GOT3 (cell line): ENCODE data around the gene ZC3H14.
"Not testable (repeated sequence)": the region's sequence is repeated elsewhere in the genome, so short reads cannot be mapped to it uniquely, and the experiment has no call there.

Source experiments
- DNase-seq: peaks from one replicate; lab custom pipeline; 2025; ENCODE audit warnings: mixed read lengths; lab: John Stamatoyannopoulos, UW

ZC3H14 gene, protein sequence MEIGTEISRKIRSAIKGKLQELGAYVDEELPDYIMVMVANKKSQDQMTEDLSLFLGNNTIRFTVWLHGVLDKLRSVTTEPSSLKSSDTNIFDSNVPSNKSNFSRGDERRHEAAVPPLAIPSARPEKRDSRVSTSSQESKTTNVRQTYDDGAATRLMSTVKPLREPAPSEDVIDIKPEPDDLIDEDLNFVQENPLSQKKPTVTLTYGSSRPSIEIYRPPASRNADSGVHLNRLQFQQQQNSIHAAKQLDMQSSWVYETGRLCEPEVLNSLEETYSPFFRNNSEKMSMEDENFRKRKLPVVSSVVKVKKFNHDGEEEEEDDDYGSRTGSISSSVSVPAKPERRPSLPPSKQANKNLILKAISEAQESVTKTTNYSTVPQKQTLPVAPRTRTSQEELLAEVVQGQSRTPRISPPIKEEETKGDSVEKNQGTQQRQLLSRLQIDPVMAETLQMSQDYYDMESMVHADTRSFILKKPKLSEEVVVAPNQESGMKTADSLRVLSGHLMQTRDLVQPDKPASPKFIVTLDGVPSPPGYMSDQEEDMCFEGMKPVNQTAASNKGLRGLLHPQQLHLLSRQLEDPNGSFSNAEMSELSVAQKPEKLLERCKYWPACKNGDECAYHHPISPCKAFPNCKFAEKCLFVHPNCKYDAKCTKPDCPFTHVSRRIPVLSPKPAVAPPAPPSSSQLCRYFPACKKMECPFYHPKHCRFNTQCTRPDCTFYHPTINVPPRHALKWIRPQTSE

DNA sequence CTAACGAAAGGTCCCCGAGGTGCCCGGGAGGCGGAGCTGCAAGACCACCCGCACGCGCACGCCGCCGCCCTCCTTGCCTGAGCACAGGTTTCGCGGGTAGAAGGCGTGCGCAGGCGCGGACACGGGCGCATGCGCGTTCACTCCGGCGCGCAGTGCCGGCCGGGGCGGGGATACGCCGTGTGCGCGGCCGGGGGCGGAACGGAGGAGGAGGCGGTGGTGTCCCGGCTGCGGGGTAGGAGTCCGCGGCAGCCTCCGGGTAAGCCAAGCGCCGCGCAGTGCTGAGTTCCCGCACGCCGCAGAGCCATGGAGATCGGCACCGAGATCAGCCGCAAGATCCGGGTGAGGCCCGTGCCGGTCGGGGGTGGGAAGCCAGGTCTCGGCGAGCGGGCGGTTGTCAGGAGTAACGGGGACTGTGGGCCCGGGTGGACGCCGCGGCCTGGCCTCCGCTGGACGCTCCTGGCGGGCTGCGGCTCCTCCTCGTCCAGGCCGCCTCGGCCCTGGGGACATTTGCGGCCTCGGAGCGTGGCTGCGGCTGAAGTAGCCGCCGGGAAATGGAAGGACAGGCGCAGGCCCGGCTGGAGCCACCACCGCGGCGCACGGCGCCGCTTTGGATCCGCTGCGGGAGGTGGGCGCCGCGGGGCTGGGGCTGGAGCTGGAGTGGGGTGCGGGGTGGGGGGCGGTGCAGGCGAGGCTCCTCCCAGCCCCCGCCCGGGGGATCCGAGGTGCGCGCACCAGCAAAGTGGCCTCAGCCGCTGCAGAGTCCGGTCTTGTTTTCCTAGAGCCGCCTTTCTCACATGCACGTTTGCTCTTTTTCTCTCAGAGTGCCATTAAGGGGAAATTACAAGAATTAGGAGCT is at the start of gene ZC3H14:
ZC3H14 (plus strand) TSS at position 207 of the 856 bp plus-strand sequence; CDS start at position 304, 97 bp downstream.
- peak; percentile 55 for DNase-seq

DNA sequence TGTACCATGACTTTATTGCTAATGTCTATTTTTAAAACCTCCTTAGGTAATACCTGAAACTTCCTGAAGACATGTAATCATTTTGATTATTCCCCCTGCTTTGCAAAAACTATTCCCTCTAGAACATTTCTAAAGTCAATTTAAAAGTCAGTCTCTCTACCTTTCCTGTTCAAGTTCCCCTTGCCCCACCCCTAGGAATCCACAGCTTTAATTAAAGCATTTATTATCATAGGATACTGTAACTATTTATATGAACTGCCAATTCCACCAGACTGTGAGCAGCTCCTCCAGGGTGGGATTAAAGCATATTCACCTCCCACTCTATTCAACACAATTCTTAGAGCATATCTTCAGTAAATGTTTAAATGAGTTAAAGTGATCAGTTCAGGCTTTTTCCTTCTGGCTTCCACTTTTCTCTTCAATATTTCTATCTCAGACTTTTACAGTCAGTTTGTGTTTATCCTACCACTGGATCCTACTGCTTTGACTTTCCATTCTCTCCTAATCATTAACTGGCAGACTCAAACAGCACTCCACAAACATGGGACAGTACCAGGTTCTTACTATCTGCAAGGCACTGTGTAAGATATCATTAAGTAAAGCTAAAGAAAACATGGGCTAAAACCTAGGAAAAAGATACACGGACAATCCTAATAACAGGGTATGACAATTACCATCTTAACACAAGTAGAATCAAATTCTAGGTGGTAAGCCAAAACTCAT is 47.2 kb upstream of the ZC3H14 start:
- DNase-seq: no peak

DNA sequence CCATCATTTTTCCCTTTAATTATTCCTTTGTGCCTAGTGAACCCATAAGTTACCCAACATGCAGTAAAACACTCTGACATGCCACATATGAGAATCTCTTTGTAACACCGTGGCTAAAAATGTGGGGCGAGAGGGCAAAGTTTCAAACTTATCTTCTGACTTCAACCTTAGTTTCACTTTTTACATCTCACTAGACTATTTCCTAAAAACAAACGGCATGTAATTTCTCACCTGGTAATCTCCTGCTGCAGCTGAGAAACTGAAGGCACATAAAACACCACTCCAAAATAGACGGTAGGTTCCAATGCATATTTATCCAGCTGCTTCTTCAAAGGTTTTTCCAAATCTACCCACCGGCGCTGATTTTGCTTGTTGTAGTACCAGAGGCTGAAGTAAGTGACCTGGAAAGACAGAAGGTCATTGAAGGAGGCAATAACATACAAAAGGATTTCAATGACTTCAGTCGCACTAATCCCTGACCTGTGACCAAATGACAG is 45.9 kb upstream of the ZC3H14 start:
- no peak for DNase-seq

DNA sequence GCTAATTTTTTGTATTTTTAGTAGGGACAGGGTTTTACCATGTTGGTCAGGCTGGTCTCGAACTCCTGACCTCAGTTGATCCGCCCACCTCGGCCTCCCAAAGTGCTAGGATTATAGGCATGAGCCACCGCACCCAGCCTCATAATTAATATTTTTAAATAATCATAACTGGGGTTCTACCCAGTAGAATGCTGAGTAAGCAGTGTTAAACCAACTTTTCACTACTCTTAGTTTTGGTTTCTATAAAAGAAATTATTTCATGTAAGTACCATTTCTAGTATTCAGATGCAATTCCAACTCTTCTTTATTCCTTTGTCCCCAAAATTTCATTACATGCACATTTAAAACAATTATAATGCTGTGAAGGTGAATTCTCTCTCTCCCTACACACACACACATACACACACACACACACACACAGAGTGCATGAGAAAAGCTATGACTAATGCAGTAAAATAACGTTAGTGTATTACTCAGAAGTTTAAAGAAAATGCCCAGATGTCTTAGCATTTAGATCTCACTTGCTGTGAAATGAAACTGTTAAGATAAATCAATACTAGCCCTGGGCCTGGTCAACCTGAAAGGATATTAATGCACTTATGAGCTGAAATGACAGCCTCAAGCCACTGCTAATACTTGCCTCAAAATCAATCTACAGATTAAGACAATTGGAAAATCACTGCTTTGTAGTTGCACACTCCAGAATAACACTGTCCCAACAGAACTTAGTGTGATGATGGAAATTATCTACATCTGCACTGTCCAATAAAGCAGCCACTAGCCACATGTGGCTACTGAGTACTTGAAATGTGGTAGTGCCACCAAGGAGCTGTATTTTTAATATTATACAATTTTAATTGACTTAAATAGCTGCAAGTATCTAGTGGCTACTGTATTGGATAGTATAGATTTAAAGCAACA is 44.0 kb upstream of the ZC3H14 start:
- no peak for DNase-seq

DNA sequence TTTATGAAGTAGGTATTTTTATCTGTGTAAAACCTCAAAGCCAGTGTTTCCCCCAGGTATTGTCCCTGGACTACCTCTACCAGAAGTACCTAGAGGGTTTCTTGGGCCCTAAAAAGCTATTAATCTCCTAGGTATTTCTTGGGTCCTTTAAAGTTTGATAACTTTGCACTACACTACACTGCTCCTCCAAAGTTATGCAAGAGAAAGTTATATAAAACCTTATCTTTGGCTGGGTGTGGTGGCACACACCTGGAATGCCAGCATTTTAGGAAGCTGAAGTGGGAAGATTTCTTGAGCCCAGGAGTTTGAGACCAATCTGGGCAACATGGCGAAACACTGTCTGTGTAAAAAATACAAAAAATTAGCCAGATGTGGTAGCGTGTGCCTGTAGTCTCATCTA is 42.9 kb upstream of the ZC3H14 start:
- no peak for DNase-seq

DNA sequence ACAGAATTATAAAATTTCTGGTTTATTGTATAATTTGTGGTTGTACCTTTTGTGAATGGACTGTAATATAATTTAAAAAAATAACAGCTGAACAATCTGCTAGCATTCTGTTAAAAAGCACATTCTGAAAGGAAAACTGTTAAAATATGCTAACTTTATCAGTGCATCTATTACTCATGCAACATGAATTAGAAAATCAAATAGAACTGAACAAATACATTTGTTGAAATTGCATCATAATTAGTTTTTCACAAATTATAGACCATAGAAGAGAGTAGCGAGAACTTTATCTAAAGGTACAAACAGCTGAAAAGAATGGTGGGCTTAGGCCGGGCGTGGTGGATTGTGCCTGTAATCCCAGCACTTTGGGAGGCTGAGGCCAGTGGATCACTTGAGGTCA is 41.0 kb upstream of the ZC3H14 start:
- DNase-seq: no peak

DNA sequence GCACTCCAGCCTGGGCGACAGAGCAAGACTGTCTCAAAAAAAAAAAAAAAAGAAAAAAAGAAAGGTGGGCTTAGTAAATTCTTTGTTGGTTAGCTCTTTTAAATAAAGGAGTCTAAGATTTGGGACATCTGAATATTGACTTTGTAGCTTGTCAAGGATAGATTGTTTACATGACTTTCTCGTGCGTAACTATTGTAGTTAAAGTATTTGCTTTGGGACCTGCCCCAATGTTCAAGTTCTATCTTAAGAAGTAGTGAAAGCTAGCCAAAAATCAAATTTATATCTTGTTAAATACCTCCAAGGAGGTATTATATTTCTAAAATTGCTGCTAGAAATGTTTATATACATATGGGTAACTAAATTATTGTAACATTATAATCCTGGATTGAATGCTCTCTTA is 40.4 kb upstream of the ZC3H14 start:
- DNase-seq: no peak

DNA sequence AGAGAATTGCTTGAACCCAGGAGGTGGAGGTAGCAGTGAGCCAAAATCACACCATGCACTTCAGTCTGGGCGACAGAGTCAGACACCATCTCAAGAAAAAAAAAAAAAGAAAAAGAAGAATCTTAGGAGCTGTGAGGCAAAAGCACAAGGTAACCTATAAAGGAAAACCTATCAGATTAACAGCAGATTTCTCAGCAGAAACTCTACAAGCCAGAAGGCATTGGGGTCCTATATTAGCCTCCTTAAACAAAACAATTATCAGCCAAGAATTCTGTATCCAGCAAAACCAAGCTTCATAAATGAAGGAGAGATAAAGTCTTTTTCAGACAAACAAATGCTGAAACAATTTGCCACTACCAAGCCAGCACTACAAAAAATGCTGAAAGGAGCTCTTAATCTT is 32.9 kb upstream of the ZC3H14 start:
- DNase-seq: not testable (repeated sequence)

DNA sequence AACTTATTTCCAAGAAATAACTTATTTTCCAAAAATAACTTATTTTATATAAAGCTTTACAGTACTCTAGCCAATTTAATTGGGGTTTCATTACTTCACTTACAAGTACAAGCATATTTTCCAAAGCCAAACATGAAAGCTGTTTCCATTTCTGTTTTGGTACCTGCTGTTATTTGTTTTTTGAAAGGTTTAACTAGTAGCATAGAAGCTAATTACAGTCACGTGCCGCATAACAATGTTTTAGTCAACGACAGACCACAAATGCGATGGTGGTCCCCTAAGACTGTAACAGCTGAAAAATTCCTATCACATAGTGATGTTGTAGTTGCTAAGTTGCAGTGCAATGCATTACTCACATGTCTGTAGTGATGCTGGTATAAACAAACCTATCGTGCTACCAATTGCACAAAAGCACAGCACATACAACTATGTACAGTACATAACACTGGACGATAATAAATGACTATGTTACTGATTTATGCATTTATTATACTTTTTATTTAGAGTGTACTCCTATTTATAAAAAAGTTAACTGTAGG is 29.7 kb upstream of the ZC3H14 start:
- no peak for DNase-seq

DNA sequence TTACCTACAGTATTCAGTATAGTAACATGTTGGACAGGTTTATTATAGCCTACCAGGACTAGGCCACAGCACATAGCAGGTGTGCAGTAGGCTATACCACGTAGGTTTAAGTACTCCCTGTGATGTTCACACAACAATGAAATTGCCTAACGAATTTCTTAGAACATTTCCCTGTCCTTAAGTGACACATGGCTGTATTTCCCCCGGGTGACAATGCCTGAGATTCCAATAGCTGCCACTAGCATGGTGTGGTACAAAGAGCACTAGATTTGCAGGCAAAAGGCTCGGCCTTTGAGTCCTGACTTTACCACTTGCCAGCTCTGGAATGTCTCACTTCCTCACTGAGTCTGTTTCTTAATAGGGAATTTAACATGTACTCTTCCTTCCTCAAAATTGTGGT is 27.7 kb upstream of the ZC3H14 start:
- no peak for DNase-seq

DNA sequence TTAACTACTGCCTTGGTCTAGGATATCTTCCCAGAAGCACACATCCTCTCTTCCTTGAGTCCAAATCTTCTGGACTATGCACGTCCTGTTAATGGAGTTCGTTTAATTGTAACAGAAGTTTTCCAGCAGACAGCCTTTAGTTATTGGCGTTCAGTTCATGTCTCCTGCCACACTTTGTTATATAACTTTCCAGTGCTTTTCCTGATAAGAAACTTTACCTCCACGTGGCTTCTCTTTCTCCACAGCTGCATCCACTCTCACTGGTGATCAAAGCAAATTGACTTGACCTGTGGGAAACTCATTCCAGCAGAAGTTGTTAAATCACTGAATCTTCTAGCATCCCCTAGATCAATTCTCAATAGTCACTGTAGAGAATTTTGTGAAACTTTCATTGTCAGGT is 27.0 kb upstream of the ZC3H14 start:
- DNase-seq: no peak

DNA sequence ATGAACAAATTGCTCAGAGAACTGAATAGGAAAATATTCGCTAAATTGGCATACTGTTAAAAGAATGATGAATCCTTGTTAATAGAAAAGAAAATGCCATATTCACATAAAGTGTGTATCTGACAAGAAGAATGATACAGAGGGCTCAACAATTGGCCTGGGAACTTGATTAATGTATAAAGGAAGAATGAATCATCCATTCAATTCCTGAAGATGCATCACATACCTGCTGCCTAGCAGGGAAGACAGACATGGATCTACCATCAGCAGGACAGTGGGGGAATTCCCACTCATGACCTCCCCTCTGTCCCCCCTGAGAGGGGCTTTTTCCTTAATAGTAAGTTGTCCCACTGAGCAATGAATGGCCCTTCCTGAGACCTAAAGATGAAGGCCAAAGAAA is 21.5 kb upstream of the ZC3H14 start:
- no peak for DNase-seq

DNA sequence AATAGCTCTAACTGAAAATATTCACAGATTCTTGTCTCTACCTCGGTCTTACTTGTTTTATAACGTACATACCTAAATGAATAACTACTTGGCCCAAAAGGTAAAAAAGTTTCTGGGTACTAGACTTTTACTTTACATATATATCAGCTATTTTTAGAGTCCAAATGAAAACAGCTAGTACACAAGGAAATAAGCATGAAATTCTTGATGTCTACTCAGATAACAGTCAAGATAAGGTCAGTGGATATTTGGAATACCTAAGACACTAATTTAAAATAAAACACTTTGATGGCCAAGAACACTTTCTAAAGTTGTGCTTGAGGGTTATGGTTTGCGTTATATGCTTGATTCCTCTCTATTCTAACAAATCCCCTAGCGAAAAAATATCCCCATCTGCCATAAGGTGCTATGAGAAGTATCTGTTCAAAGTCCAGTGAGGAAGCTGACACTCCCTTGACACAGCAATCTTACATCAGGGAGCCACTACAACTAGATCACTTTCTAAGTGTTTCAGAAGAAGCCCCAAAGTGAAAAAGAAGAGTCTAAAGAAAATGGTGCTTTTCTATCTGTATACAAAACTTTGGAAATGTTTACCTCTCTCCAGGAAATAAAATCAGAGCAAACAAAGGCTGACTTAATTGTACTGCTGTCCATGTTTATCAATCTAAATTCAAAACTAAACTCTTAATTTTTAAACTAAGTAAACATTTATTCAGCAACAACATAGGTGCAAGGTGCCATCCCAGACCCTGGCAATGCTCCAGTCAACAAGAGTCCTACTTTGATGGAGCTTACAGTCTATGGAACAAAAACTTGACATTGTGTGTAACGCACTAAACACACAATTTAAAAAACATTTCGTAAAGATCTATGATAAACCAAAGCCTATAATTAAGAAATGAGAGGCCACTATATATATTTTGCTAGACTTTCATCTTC is 19.7 kb upstream of the ZC3H14 start:
- no peak for DNase-seq

DNA sequence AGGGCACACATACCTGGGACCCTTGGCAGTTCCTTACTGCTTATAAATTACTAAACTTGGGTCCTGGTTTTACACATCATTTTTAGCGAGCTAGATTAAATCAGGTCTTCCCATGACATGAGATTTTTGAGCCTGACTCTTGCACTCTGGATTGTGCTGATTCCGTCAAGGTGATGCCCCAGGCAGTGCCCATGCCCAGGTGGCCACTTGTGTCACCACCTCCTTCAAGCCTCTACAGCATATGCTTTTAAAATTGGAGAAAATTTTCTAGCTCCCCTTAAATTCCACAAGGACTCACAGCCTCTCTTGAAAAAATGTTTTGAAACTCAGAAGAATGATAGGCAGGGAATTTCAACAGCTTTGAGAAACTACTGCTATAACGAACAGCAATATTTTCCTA is 17.6 kb upstream of the ZC3H14 start:
- no peak for DNase-seq

DNA sequence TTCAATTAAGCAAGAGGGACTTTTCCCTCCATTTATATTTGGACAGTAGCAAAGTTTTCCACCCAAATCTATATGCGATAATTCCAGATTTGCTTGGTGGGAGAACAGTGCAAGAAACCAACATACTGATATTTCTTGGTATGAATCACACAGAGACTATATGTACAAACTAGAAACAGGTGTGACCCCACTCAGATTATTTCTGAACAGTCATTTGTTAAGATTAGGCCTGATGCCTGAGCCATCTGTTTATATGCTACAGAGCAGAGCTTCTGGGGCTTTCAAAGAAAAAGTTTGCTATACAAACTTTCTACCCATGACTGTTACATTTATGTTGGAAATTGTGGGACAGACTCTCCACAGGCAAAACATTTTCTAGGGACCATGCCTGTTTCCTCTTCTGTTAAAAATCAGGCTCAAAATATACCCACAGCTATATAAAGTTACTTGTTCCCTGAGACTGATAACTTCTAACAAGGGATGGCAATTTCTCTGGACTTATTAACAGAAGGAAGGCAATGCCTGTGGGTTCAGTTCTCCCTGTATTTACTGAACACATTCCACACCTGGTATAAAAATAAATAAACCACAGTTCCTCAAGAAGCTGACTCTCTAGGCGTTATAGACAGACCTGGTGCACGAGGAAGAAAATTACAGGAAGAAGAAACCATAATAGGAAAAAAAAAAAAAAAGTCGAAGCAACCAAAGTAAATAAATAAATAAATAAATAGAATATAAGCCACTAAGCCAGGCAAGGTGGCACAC is 16.0 kb upstream of the ZC3H14 start:
- no peak for DNase-seq

DNA sequence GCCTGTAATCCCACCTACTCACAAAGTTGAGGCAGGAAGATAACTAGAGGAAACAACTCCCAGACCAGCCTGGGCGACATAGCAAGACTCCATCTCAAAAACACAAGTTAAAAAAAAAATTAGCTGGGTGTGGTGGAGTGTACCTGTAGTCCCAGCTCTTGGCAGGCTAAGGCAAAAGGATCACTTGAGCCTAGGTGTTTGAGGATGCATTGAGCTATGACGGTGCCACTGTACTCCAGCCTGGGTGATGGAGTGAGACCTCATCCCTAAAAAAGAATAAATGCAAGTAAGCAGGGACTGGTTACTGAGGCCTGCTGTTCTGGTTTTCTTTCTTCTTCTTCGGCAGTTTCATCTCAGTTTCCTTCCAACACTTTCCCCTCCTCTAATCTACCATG is 15.5 kb upstream of the ZC3H14 start:
- no peak for DNase-seq

DNA sequence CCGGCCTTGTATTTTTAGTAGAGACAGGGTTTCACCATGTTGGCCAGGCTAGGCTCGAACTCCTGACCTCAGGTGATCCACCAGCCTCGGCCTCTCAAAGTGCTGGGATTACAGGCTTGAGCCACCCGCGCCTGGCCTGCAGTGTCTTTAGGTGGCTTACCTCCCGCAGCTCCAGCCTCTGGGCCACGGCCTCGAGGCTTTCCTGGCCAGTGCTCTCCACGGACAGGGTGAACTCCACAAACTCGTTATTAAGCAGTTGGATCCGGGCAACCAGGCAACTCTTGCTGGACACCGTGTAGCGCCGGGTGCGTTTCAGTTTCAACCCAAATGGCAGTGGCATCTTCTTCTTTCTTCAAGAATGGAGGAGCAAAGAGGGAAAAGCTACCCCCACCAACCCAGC is 12.8 kb upstream of the ZC3H14 start:
- DNase-seq: no peak

DNA sequence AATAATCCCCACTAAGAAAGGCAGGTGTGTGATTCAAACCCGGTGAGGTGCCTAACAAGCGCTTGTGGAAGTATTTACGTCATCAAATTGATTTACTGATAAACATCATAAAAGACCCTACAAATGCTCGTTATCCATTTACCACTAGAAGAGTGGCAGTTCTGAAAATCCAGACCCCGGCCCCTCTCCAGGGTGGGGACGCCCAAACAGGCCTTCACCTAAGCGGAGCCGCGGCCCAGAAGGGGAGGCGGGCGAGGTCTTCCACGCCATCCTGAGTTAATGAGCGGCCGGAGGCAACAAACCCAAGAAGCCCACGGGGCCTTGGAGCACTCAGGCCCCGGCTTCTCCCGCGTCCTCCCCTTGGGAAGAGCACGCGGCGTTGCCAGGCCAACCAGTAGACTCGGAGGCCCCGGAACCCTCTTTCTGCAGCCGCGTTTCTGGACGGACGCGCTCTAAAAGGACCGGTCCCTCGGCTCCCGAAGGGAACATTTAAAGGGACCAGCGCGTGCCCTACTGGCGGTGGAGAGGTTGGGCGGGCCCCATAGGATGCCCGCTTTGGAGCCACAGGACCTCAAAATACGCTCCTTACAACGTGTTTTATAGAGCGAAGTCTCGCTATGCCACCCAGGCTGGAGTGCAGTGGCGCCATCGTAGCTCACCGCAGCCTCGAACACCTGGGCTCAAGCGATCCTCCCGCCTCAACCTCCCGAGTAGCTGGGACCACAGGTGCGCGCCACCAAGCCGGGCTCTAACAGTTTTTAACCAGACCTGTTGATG is 11.6 kb upstream of the ZC3H14 start:
- peak; percentile 4 for DNase-seq
